HepG2 (cell line): ENCODE results near the gene PIANP. TPM values are rescaled to one million over a fixed set of nuclear protein-coding genes. Genes with fewer than 3 reads are reported as not detected.

ENCODE experiments used
- ATAC-seq: fragments of 200-7000 bp; cut with Tn5 transposase; 3 replicates; pipeline ENCODE4 v1.9.1; 2020; ENCODE audit warnings: mild to moderate bottlenecking, moderate library complexity
- BruUV-seq: library from RNA; stranded (reverse); fragments of 400-500 nt; replicated peaks from 2 replicates; lab custom pipeline; 2021; lab: Mats Ljungman, UMichigan
- CTCF ChIA-PET: fragments of 300-600 bp; formaldehyde crosslinking; extraction: SDS; loops from one replicate; lab custom pipeline; 2021; ENCODE audit warnings: low total read pairs, inconsistent platforms, low intra/inter-chr PET ratio; lab: Yijun Ruan, JAX
- POLR2A ChIA-PET: fragments of 350-600 bp; sonication (Branson Sonifier 250); formaldehyde crosslinking; loops from one replicate; lab custom pipeline; 2020; ENCODE audit warnings: antibody characterized with exemption, inconsistent platforms; lab: Yijun Ruan, JAX
- DNase-seq: peaks from one replicate; pipeline ENCODE4 v3.0.0-alpha.2; 2015; ENCODE audit warnings: low spot score
- FAIRE-seq: peaks from 3 replicates; lab custom pipeline; 2011; peaks lifted over from hg19 to GRCh38; lab: Jason Lieb, UNC
- H2AFZ ChIP-seq: one replicate; pipeline ENCODE4 v1.6.1; 2011; ENCODE audit warnings: low read length, inconsistent platforms
- H3K27ac ChIP-seq: fragments of 300-600 bp; 3 replicates; pipeline ENCODE4 v1.8.0; 2011; ENCODE audit warnings: mixed run types, mild to moderate bottlenecking, mixed read lengths, low read length, inconsistent platforms; ENCODE audit not compliant: insufficient read depth; ENCODE audit errors: extremely low read length
- H3K27me3 ChIP-seq, 2 experiments: fragments of 200-600 bp in 1 of 2; 2 replicates in 1 of 2; 3 replicates in 1 of 2; pipeline versions ENCODE4 v1.6.0 to v1.8.0; 2011; ENCODE audit warnings: low read length in 2 of 2, mild to moderate bottlenecking in 2 of 2, moderate library complexity in 2 of 2, inconsistent platforms in 1 of 2; ENCODE audit not compliant: insufficient read depth in 2 of 2, control insufficient read depth in 1 of 2
- H3K36me3 ChIP-seq, 2 experiments: fragments of 200-600 bp in 1 of 2; replicated peaks in 1 of 2; 2 replicates in 1 of 2; 3 replicates in 1 of 2; pipeline versions ENCODE4 v1.5.1 to v1.8.0; 2011; ENCODE audit warnings: low read length in 2 of 2, inconsistent platforms in 1 of 2; ENCODE audit not compliant: insufficient read depth in 2 of 2, control insufficient read depth in 1 of 2
- H3K4me1 ChIP-seq: 2 replicates; pipeline ENCODE4 v1.5.1; 2012; ENCODE audit warnings: low read length, inconsistent platforms; ENCODE audit not compliant: insufficient read depth
- H3K4me2 ChIP-seq: 2 replicates; pipeline ENCODE4 v1.6.0; 2011; ENCODE audit warnings: low read depth, low read length, inconsistent platforms
- H3K4me3 ChIP-seq, 3 experiments: fragments of 200-600 bp in 1 of 3; sonication (generic), shearing (Covaris generic) in 1 of 3; replicated peaks in 1 of 3; 2 replicates each; pipeline ENCODE4 v1.5.1; 2011 to 2016; ENCODE audit warnings: low read length in 3 of 3, inconsistent platforms in 2 of 3, low read depth in 2 of 3, mild to moderate bottlenecking in 2 of 3, control low read depth in 1 of 3, mixed read lengths in 1 of 3; ENCODE audit not compliant: insufficient read depth in 1 of 3
- H3K79me2 ChIP-seq: one replicate; pipeline ENCODE4 v1.6.1; 2011; ENCODE audit warnings: low read length, inconsistent platforms; ENCODE audit not compliant: insufficient read depth
- H3K9ac ChIP-seq: 2 replicates; pipeline ENCODE4 v1.6.0; 2011; ENCODE audit warnings: mild to moderate bottlenecking, low read depth, low read length, inconsistent platforms; ENCODE audit not compliant: insufficient read depth
- H3K9me3 ChIP-seq: 2 replicates; pipeline ENCODE4 v1.5.1; 2012; ENCODE audit warnings: mild to moderate bottlenecking, low read length
- H4K20me1 ChIP-seq: 2 replicates; pipeline ENCODE4 v1.6.0; 2011; ENCODE audit warnings: inconsistent platforms, mild to moderate bottlenecking, low read length, moderate library complexity; ENCODE audit not compliant: insufficient read depth
- DNMT1 ChIP-seq: sonication (generic); formaldehyde crosslinking; IDR thresholded peaks from 2 replicates; pipeline ENCODE4 v1.5.1; 2020; ENCODE audit warnings: mild to moderate bottlenecking, missing genetic modification reagents
- GATAD2A ChIP-seq: IDR thresholded peaks from 2 replicates; pipeline ENCODE4 v1.6.1; 2016
- HMG20A ChIP-seq: IDR thresholded peaks from 2 replicates; pipeline ENCODE4 v1.6.1; 2016; ENCODE audit warnings: borderline replicate concordance
- HMGA1 ChIP-seq: sonication (generic); formaldehyde crosslinking; conservative IDR thresholded peaks from 2 replicates; pipeline ENCODE4 v1.4.0; 2020; ENCODE audit warnings: missing genetic modification reagents
- HOXA7 ChIP-seq: sonication (generic); formaldehyde crosslinking; IDR thresholded peaks from 2 replicates; pipeline ENCODE4 v1.8.1; 2022; ENCODE audit warnings: mild to moderate bottlenecking, missing genetic modification reagents, moderate library complexity
- JUNB ChIP-seq: sonication (generic); formaldehyde crosslinking; IDR thresholded peaks from 2 replicates; pipeline ENCODE4 v1.8.0; 2022; ENCODE audit warnings: missing genetic modification reagents, mild to moderate bottlenecking, borderline replicate concordance
- KLF9 ChIP-seq: IDR thresholded peaks from 2 replicates; pipeline ENCODE4 v1.6.1; 2016; ENCODE audit warnings: low read depth
- NFIB ChIP-seq: sonication (generic); formaldehyde crosslinking; IDR thresholded peaks from 2 replicates; pipeline ENCODE4 v1.9.0; 2021; ENCODE audit warnings: missing genetic modification reagents, mild to moderate bottlenecking, borderline replicate concordance
- NR2C2 ChIP-seq: sonication (generic); formaldehyde crosslinking; IDR thresholded peaks from 2 replicates; pipeline ENCODE4 v1.4.0; 2020; ENCODE audit warnings: missing genetic modification reagents, mild to moderate bottlenecking, moderate library complexity, borderline replicate concordance
- RAD21 ChIP-seq: fragments of 450-650 bp; formaldehyde crosslinking; IDR thresholded peaks from 2 replicates; pipeline ENCODE4 v1.5.0; 2020; ENCODE audit warnings: mild to moderate bottlenecking
- RARA ChIP-seq: IDR thresholded peaks from 2 replicates; pipeline ENCODE4 v1.6.1; 2016; ENCODE audit warnings: missing genetic modification reagents, missing compliant biosample characterization
- SALL1 ChIP-seq: sonication (generic); formaldehyde crosslinking; IDR thresholded peaks from 2 replicates; pipeline ENCODE4 v1.8.0; 2022; ENCODE audit warnings: mild to moderate bottlenecking, missing genetic modification reagents
- SMC3 ChIP-seq: IDR thresholded peaks from 2 replicates; pipeline ENCODE4 v1.6.1; 2011; ENCODE audit warnings: low read length, improper control_type of control experiment
- SRSF1 ChIP-seq: fragments of 200-400 bp; formaldehyde crosslinking; optimal IDR thresholded peaks from 2 replicates; pipeline ENCODE3; 2017; ENCODE audit warnings: mild to moderate bottlenecking, low read depth, low read length, moderate library complexity
- STAG1 ChIP-seq: sonication (generic); formaldehyde crosslinking; IDR thresholded peaks from 2 replicates; pipeline ENCODE4 v1.4.0; 2020; ENCODE audit warnings: missing genetic modification reagents
- TEAD2 ChIP-seq: sonication (generic); formaldehyde crosslinking; IDR thresholded peaks from 2 replicates; pipeline ENCODE4 v1.9.0; 2021; ENCODE audit warnings: missing genetic modification reagents
- ZBTB8A ChIP-seq: sonication (generic); formaldehyde crosslinking; IDR thresholded peaks from 2 replicates; pipeline ENCODE4 v1.4.0; 2020; ENCODE audit warnings: mild to moderate bottlenecking, low read depth, missing genetic modification reagents, borderline replicate concordance
- ZFP36L1 ChIP-seq: sonication (generic); formaldehyde crosslinking; IDR thresholded peaks from 2 replicates; pipeline ENCODE4 v1.8.0; 2022; ENCODE audit warnings: mild to moderate bottlenecking, missing genetic modification reagents, moderate library complexity
- ZMAT3 ChIP-seq: sonication (generic); formaldehyde crosslinking; conservative IDR thresholded peaks from 2 replicates; pipeline ENCODE4 v1.7.0; 2021; ENCODE audit warnings: missing genetic modification reagents
- ZMYM4 ChIP-seq: sonication (generic); formaldehyde crosslinking; IDR thresholded peaks from 2 replicates; pipeline ENCODE4 v1.8.1; 2023; ENCODE audit warnings: mild to moderate bottlenecking, missing genetic modification reagents
- ZNF12 ChIP-seq: sonication (generic); formaldehyde crosslinking; IDR thresholded peaks from 2 replicates; pipeline ENCODE4 v1.5.0; 2020; ENCODE audit warnings: missing genetic modification reagents
- ZNF256 ChIP-seq: sonication (generic); formaldehyde crosslinking; conservative IDR thresholded peaks from 2 replicates; pipeline ENCODE4 v1.4.0; 2020; ENCODE audit warnings: missing genetic modification reagents
- ZNF446 ChIP-seq: sonication (generic); formaldehyde crosslinking; IDR thresholded peaks from 2 replicates; pipeline ENCODE4 v1.5.0; 2020; ENCODE audit warnings: mild to moderate bottlenecking, missing genetic modification reagents
- ZNF550 ChIP-seq: sonication (generic); formaldehyde crosslinking; IDR thresholded peaks from 2 replicates; pipeline ENCODE4 v1.4.0; 2020; ENCODE audit warnings: mild to moderate bottlenecking, missing genetic modification reagents, borderline replicate concordance
- ZSCAN12 ChIP-seq: sonication (generic); formaldehyde crosslinking; IDR thresholded peaks from 2 replicates; pipeline ENCODE4 v1.9.0; 2021; ENCODE audit warnings: mild to moderate bottlenecking, missing genetic modification reagents
- WGBS: methylation state at CpG from one replicate; pipeline ENCODE4 v1.1.6; 2017; ENCODE audit warnings: low lambda C conversion rate; 5-methylcytosine and 5-hydroxymethylcytosine counted together
- in situ Hi-C: cut with HindIII; loops from 2 replicates; pipeline ENCODE4 v1.10.0; 2017; ENCODE audit warnings: low pct_unique_long_range_greater_than_20kb; ENCODE audit not compliant: extremely low pct_ligation_motif_present
- intact Hi-C: fragments of 100-400 bp; cut with micrococcal nuclease; formaldehyde crosslinking; loops from one replicate; pipeline ENCODE4 v1.10.0; 2022; ENCODE audit not compliant: unreplicated experiment
- polyA plus RNA-seq, 8 experiments: library from polyadenylated mRNA; depleted of rRNA in 3 of 8; stranded (reverse) in 7 of 8; unstranded in 1 of 8; fragments of >200 nt; fragmentation: Illumina TruSeq in 4 of 8; extraction: Trizol in 4 of 8; gene quantifications; 2 replicates each; pipeline versions ENCODE4 v1.2.1 to v1.2.3, GENCODE V29; 2011 to 2016; ENCODE audit warnings: low read depth in 4 of 8, missing spikeins in 1 of 8, mixed read lengths in 1 of 8; ENCODE audit not compliant: insufficient read depth in 1 of 8
- total RNA-seq, 5 experiments: library from RNA; depleted of rRNA; stranded (reverse); fragments of >200 nt; fragmentation: Illumina TruSeq; extraction: Trizol; gene quantifications; 2 replicates each; pipeline ENCODE4 v1.2.3, GENCODE V29; 2016; ENCODE audit warnings: low read depth in 1 of 5
- TF ChIP-seq, protein P1 (sequence below): sonication (generic); formaldehyde crosslinking; IDR thresholded peaks from 2 replicates; pipeline ENCODE4 v1.5.0; 2020; ENCODE audit warnings: mild to moderate bottlenecking, missing genetic modification reagents, moderate library complexity

Gene PIANP
- total and polyA plus RNA-seq, 2 of the 13 experiments (the other 11 are each of a cell fraction or from before 2014, with no cell fraction given) = not detected

DNA sequence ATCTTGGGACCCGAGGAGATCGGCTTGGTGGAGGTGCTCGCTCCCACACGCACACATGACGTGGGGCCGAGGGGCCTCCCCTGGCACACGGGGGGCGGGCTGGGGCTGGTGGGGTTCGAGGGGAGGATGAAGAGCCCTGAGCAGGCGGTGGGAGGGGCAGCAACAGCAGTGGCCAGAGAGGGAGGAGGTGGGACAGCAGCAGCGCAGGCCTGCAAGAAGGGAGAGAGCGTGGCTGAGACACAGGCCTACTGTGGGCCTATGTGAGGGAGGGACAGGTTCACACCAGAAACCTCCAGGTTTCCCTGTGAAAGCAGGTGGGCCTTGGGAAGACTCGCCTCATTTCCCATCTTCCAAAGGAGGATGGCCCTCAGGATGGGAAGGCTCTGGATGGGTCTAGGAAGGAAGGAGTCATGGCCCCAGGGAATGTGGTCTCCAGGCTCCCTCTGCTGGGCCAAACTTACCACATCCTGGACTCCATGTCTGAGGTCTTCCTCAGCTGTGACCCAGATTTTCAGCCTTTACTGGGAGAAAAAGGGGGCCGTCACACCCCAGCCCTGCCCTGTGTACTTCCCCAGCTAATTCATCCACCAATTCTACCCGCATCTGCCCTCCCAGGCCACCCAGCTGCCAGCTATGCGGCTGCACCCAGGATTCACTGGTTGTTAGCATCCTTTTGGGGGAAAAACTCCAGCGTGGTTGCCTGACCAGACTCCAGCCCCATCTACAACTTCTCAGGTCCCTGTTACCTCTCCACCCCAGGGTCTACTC lies 2.8 kb downstream of the PIANP start:
- Histone ChIP-seq H4K20me1 (no peaks in the 10 kb centered on the region), H3K79me2 (no peaks in the 10 kb centered on the region), H3K27me3 (peaks cover 9 to 68% of the 10 kb centered on the region in 2 experiments), H3K9me3 (no peaks in the 10 kb centered on the region), H2AFZ (no peak overlapping the region), H3K4me3 (no peak overlapping the region), H3K36me3 (no peaks in the 10 kb centered on the region), H3K4me1 (peaks cover 24% of the 10 kb centered on the region), H3K27ac (no peak overlapping the region), H3K9ac (no peak overlapping the region), H3K4me2 (no peak overlapping the region)
- CTCF ChIA-PET = interaction anchor here (0.7 to 2.2 kb wide), 6 partner anchors 30 to 144 kb away, joined by 3 to 33 read pairs (median 4); no protein-coding TSS in a partner anchor
- intact Hi-C loops = loop anchor here (2.0 to 5.0 kb wide), 2 partner anchors 81 to 145 kb away; no protein-coding TSS in a partner anchor
- peak; percentile 45 for DNase-seq
- POLR2A ChIA-PET = interaction anchor here (1.6 to 1.9 kb wide), 2 partner anchors 8 to 25 kb away, joined by 7 to 9 read pairs; partner anchors contain the start of genes COPS7A and ZNF384
- BruUV-seq = no TSS peak
- in situ Hi-C loops = loop anchor here (5.0 kb wide), 2 partner anchors 35 to 80 kb away; partner anchors contain the start of gene ING4
- peak; percentile 72 for FAIRE-seq
- peak; percentile 84 for ATAC-seq
- WGBS = 31% methylated on average over 13 of the region's 17 CpGs
- TF ChIP-seq ZMYM4 (CRISPR knock-in tag) (no peak), HMG20A (CRISPR knock-in tag) (no peak), DNMT1 (CRISPR knock-in tag) (no peak), ZMAT3 (CRISPR knock-in tag) (no peak), HOXA7 (CRISPR knock-in tag) (no peak), ZNF446 (CRISPR knock-in tag) (no peak), ZBTB8A (no peak), ZNF550 (CRISPR knock-in tag) (no peak), ZSCAN12 (CRISPR knock-in tag) (no peak), SALL1 (CRISPR knock-in tag) (no peak), JUNB (CRISPR knock-in tag) (no peak), SMC3 (peak; percentile 82), SRSF1 (no peak), NFIB (CRISPR knock-in tag) (no peak), HMGA1 (CRISPR knock-in tag) (no peak), STAG1 (CRISPR knock-in tag) (peak; percentile 89), KLF9 (no peak), TEAD2 (CRISPR knock-in tag) (no peak), NR2C2 (CRISPR knock-in tag) (no peak), RAD21 (CRISPR knock-in tag) (peak; percentile 82), RARA (no peak), ZNF12 (CRISPR knock-in tag) (no peak), ZNF256 (CRISPR knock-in tag) (no peak), GATAD2A (CRISPR knock-in tag) (no peak), ZFP36L1 (CRISPR knock-in tag) (no peak)
- TF ChIP-seq, protein P1, sequence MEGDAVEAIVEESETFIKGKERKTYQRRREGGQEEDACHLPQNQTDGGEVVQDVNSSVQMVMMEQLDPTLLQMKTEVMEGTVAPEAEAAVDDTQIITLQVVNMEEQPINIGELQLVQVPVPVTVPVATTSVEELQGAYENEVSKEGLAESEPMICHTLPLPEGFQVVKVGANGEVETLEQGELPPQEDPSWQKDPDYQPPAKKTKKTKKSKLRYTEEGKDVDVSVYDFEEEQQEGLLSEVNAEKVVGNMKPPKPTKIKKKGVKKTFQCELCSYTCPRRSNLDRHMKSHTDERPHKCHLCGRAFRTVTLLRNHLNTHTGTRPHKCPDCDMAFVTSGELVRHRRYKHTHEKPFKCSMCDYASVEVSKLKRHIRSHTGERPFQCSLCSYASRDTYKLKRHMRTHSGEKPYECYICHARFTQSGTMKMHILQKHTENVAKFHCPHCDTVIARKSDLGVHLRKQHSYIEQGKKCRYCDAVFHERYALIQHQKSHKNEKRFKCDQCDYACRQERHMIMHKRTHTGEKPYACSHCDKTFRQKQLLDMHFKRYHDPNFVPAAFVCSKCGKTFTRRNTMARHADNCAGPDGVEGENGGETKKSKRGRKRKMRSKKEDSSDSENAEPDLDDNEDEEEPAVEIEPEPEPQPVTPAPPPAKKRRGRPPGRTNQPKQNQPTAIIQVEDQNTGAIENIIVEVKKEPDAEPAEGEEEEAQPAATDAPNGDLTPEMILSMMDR (CRISPR knock-in tag) = peak; percentile 86
